Fibroblast of lung (primary cell): ENCODE data around the gene CA5A.
"Not testable (repeated sequence)": the region's sequence is repeated elsewhere in the genome, so short reads cannot be mapped to it uniquely, and the experiment has no call there.

Experiments
- CTCF ChIP-seq, 2 donors: IDR thresholded peaks in 1 of 2; conservative IDR thresholded peaks in 1 of 2; 1 replicate in 1 of 2; 2 replicates in 1 of 2; pipeline ENCODE4 v1.5.1; 2011 to 2012; ENCODE audit warnings: low read length in 2 of 2, control low read depth in 1 of 2, inconsistent platforms in 1 of 2, low read depth in 1 of 2, mild to moderate bottlenecking in 1 of 2
- EZH2 ChIP-seq: IDR thresholded peaks from 2 replicates; pipeline ENCODE4 v1.5.1; 2012; ENCODE audit warnings: low read length, control low read depth, mild to moderate bottlenecking; ENCODE audit errors: missing control alignments

- TF ChIP-seq EZH2; CTCF (conservative IDR thresholded peaks at IDR 0.05 in 1 of 2, IDR thresholded peaks at IDR 0.05 in 1 of 2; ENCODE audit: low read depth in 1 of 2, low read length in 2 of 2): not testable (repeated sequence)
Measured at GRCh38 chr16:87869061-87869878, 67.1 kb downstream of the CA5A start, which contains the start of gene SLC7A5.
